CD4-positive, alpha-beta T cell treated with Interleukin-15 for 1 hour (primary cell): ENCODE measurements around the gene STRA8.
"Not testable (repeated sequence)": the region's sequence is repeated elsewhere in the genome, so short reads cannot be mapped to it uniquely, and the experiment has no call there.

Source experiments
- DNase-seq: peaks from one replicate; pipeline ENCODE4 v3.0.0-alpha.2; 2020

The STRA8 gene

DNA sequence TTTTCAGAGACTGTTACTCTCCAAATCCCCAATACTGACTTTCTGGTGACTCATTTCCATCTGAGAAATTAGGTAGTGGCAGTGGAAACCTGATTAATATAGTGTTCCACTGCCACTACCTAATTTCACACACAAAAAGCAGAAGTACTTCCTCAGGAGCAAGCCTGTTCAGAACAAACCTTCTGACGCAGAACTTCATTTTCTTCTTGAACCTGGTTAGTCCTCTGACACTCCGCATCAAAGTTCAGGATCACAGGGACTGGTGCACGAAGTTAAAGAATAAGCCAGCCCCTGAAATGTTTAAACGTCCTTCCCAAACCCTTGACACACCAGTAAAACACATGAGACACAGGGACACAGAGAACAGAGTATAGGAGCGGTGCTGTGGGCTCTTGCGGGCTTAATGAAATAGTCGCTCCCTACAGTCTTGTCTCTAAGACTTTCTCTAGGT lies 26.7 kb upstream of the STRA8 start:
- DNase-seq = no peak

DNA sequence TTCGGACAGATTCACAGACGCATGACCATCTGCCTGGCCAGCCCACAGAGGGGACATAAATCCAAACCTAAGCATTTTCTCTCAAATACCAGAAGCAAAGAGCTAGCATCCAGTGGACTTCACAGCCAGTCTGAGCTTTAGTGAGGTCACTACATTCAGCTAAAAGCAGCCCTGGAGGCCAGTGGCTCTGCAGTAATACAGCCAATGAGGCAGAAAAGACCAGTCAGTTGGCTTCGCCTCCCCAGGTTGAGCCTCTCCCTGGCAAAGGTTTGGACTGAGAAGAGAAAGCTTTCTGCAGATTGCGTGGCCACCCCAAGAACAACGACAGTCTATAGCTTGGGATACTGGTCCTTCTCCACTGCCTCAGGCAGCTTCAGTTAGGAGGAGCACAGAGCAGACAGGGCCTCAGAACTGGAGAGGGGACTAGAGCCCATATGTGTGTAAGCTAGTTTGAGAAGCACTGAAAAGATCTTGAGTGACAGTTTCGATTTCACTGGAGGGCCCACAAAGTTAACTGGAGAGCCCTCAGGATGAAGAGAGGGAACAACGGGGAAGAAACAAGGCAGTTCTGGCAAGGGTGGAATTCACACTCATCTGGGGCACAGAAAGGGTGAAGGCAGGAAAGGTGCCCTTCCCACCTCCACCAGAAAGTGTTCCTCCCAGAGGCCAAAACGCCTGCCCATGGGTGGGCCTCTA lies 26.1 kb upstream of the STRA8 start:
- no peak for DNase-seq

GRCh38 chr7:135208102-135208793 lies 25.4 kb upstream of the STRA8 start:
- DNase-seq = no peak

DNA sequence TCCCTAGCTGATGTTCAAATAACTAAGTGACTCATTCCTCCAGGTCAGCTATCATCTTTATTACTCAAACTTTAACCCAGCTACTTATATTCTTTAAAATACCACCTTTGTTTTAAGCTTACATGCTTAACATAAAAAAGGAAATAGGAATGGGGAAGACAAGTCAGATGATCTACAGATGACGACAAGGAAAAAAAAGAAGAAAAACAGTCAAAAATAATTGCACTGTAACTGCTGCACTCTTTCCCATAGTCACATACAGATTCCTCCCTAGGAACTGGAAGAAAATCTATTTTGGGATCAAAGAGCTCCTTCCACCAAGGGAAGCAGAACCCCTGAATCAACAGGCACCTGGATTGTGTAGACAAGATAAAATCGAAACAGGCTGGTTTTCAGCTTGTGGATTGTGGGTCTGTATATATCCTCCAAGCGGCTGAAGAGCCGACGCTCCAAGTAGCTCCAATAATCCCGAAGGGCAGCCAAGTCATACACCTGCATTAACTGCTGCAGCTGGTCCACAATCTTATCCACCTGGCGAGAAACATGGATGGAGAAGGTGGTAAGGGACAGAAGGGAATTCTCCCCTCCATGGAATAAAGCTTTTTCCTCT lies 24.3 kb upstream of the STRA8 start:
- DNase-seq = no peak

- DNase-seq = no peak
Observed at GRCh38 chr7:135210888-135211178, 22.8 kb upstream of the STRA8 start.

- peak; percentile 97 for DNase-seq
Observed at GRCh38 chr7:135211179-135211945, 22.3 kb upstream of the STRA8 start, which contains the start of gene WDR91. Gene WDR91, minus strand, starts transcription at chr7:135211526. Its CDS starts 24 bp downstream, at chr7:135211502.

DNA sequence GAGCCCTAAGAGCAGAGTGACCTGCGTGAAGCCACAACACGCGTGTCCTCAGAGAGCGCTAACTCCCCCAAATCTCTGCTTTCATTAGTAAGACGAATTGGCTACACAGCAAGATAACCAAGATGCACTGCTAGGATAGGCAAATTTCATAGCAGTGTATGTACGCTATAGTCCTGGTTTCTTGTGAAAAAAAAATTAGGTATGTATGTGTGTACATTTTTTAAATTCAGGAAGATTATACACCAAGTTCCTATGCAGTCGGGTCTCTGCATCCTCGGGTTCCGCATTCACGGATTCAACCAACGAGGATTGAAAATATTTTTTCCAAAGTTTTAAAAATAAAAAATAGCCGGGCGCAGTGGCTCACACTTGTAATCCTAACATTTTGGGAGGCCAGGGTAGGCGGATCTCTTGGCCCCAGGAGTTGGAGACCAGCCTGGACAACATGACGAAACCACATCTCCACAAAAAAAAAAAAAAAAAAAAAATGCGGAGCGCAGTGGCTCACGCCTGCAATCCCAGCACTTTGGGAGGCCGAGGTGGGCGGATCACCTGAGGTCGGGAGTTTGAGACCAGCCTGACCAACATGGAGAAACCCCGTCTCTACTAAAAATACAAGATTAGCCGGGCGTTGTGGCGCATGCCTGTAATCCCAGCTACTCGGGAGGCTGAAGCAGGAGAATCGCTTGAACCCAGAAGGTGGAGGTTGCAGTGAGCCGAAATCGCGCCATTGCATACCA lies 21.5 kb upstream of the STRA8 start:
- DNase-seq = not testable (repeated sequence)

GRCh38 chr7:135213831-135214230 lies 19.8 kb upstream of the STRA8 start:
- no peak for DNase-seq

DNA sequence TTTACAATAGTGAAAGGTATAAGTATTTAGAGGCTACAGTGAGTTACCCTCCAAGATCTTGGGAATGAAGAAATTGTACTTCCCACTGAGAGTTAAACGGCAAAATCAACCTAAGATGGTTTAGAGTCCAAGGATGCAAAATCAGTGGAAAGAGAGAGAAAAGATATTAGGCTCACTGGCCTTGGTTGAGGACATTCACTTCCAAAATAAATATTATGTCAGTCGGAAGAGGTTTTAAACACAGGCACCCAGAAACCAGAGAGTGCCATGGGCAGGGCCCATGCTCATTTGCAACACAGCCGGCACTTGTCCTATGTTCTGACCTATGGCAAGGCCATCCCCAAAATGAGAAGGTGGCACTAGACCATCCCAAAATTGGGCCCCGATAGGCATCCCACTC lies 18.5 kb upstream of the STRA8 start:
- no peak for DNase-seq

DNA sequence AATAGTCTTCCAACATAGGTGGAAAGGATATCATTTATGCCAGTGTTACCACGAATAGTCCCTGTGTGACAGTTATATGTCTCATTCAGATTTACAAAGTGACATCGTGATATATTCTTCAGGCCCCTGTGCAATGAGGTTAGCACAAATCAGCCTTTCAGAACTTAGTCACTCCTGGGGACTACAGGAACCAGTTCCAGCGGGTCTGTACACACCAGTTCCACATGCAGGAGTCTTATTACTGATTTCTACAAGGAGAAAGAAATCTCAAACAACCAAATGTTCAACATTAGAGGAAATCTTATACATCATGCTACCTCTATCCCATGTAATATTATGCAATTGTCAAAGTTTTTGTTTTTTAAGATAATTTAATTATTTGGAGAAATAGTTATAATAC lies 17.9 kb upstream of the STRA8 start:
- no peak for DNase-seq

DNA sequence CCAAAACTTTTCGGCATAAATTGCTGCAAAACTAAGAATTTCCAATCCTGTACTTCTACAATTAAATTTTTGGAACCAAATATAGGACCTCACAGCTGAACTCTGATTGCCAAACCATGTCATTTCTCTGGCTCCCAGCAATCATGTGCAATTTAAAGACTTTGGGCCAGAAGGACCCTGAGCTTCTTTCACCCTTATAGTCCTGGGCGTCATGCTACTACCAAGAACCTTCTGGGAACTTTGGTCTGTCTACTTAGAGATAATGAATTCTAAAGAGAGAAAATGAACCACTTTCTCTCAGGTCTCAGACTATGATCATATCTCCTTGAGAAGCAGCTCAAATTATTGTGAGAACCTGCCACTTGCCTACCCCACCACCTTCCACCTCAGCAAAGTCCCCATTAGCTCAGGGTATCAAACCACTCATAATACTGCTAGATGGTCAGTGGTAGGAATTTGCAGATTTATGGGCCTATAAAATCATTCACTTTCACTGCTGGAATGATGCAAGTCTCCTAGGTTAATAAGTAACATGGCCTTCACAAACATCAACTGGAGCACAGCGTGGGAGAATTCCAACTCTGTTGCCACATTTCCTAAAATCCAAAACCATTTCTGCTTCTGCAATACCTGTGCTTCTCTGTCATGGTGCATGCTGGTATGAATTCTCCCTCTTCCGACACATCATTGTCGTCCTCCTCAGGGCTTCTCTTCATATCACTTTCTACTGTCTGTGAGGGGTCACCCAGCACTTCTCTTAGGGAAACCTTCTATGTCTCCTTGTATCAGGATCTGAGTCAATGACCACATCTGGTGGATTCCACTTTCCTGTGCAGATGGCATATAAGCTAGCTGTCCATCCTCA lies 15.8 kb upstream of the STRA8 start:
- DNase-seq = no peak

- no peak for DNase-seq
Observed at GRCh38 chr7:135224027-135224426, 9.6 kb upstream of the STRA8 start.

GRCh38 chr7:135231686-135232085 lies 2.0 kb upstream of the STRA8 start:
- DNase-seq = no peak

DNA sequence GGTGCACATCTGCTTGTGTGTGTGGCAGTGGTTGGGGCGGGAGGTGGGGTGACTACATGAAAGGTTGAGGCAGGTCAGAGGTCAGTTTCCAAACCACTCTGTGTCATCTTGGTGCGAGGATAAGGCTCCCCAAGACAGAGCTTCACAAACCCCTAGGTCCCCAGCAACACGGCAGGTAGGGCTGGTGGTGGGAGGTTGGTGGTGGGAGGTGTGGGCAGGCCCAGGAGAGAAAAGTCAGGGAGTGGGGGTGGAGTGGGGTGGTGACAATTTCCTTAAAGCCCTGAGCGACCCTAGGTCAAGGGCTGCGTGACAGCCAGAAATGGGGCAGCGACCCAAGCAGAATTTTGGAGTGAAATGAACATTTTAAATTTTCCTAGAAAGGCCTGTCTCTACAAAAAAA lies 1.6 kb upstream of the STRA8 start:
- no peak for DNase-seq

DNA sequence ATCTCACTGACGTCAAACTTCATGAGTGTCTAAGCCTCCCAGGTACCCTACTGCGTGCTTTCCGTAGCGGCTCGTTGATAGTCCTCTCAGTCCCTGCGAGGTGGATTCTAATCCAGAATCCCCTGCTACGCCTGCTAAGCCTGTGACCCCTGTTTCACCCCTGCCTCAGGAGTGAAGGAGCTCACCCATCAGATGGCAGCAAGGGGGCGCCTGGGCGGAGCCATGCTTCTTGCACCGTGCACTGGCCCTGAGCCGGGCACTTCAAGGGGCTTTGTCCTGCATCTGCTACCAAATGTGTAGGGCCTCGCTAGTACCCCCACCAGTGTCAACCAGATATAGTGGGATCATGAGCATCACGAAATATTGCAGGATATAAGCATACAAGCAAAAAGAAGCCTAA lies 918 bp upstream of the STRA8 start:
- no peak for DNase-seq

GRCh38 chr7:135234095-135234494 lies 457 bp downstream of the STRA8 start:
- DNase-seq = not testable (repeated sequence)

- no peak for DNase-seq
Observed at GRCh38 chr7:135234727-135235126, 1.1 kb downstream of the STRA8 start.

DNA sequence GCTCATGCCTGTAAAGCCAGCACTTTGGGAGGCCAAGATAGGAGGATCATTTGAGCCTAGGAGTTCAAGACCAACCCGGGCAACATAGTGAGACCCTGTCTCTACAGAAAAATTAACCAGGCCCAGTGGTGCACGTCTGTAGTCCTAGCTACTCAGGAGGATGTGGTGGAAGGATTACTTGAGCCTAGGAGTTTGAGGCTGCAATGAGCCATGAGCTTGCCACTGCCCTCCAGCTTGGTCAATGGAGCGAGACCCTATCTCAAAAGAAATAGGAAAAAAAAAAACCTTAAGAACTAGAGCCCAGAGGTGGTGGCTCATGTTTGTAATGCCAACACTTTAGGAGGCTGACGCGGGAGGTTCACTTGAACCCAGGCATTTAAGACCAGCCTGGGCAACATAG lies 2.2 kb downstream of the STRA8 start:
- no peak for DNase-seq

- DNase-seq = no peak
Observed at GRCh38 chr7:135236727-135237126, 3.1 kb downstream of the STRA8 start.

- DNase-seq = no peak
Observed at GRCh38 chr7:135238112-135238744, 4.6 kb downstream of the STRA8 start.

- DNase-seq = no peak
Observed at GRCh38 chr7:135239263-135239662, 5.6 kb downstream of the STRA8 start.
